HepG2 (cell line): ENCODE data around the gene PIR. TPM values are rescaled to one million over a fixed set of nuclear protein-coding genes. Genes with fewer than 3 reads are reported as not detected.

Experiments
- polyA plus RNA-seq, 8 experiments: library from polyadenylated mRNA; depleted of rRNA in 3 of 8; stranded (reverse) in 7 of 8; unstranded in 1 of 8; fragments of >200 nt; fragmentation: Illumina TruSeq in 4 of 8; extraction: Trizol in 4 of 8; gene quantifications; 2 replicates each; pipeline versions ENCODE4 v1.2.1 to v1.2.3, GENCODE V29; 2011 to 2016; ENCODE audit warnings: low read depth in 4 of 8, missing spikeins in 1 of 8, mixed read lengths in 1 of 8; ENCODE audit not compliant: insufficient read depth in 1 of 8
- total RNA-seq, 5 experiments: library from RNA; depleted of rRNA; stranded (reverse); fragments of >200 nt; fragmentation: Illumina TruSeq; extraction: Trizol; gene quantifications; 2 replicates each; pipeline ENCODE4 v1.2.3, GENCODE V29; 2016; ENCODE audit warnings: low read depth in 1 of 5

Gene PIR
- total and polyA plus RNA-seq, 2 of the 13 experiments (the other 11 are each of a cell fraction or from before 2014, with no cell fraction given), result 12.2 to 38.0 TPM

Other genes with a start within 250 kb of the PIR start
- 13.8 and 18.2 TPM in 2 replicates for gene ASB9, start 223.2 kb downstream of the PIR start, total RNA-seq (2016; rRNA removed; fragmentation: Illumina TruSeq; extraction: Trizol)
- 3.9 and 4.2 TPM in 2 replicates for gene ASB9, start 223.2 kb downstream of the PIR start, polyA plus RNA-seq (2011; rRNA removed)
- gene ASB11, start 177.7 kb downstream of the PIR start, total RNA-seq (2016; rRNA removed; fragmentation: Illumina TruSeq; extraction: Trizol), result not detected in 2 replicates
- not detected in 2 replicates for gene ASB11, start 177.7 kb downstream of the PIR start, polyA plus RNA-seq (2011; rRNA removed)
- 13.0 and 19.9 TPM in 2 replicates for gene PIGA, start 157.8 kb downstream of the PIR start, total RNA-seq (2016; rRNA removed; fragmentation: Illumina TruSeq; extraction: Trizol)
- gene PIGA, start 157.8 kb downstream of the PIR start, polyA plus RNA-seq (2011; rRNA removed), result 4.4 and 6.0 TPM in 2 replicates
- gene VEGFD, start 108.9 kb downstream of the PIR start, total RNA-seq (2016; rRNA removed; fragmentation: Illumina TruSeq; extraction: Trizol), result 0.27 and 0.35 TPM in 2 replicates
- gene VEGFD, start 108.9 kb downstream of the PIR start, polyA plus RNA-seq (2011; rRNA removed), result 0.11 and 0.34 TPM in 2 replicates
- gene BMX, start 7.5 kb upstream of the PIR start, total RNA-seq (2016; rRNA removed; fragmentation: Illumina TruSeq; extraction: Trizol), result not detected in 2 replicates
- not detected in 2 replicates for gene BMX, start 7.5 kb upstream of the PIR start, polyA plus RNA-seq (2011; rRNA removed)
- gene ACE2, start 107.6 kb upstream of the PIR start, total RNA-seq (2016; rRNA removed; fragmentation: Illumina TruSeq; extraction: Trizol), result 2.2 and 3.1 TPM in 2 replicates
- 0.44 and 0.46 TPM in 2 replicates for gene ACE2, start 107.6 kb upstream of the PIR start, polyA plus RNA-seq (2011; rRNA removed)
- 0.17 and 0.53 TPM in 2 replicates for gene CLTRN, start 171.5 kb upstream of the PIR start, total RNA-seq (2016; rRNA removed; fragmentation: Illumina TruSeq; extraction: Trizol)
- gene CLTRN, start 171.5 kb upstream of the PIR start, polyA plus RNA-seq (2011; rRNA removed), result 0.37 and 0.39 TPM in 2 replicates
- gene CA5B, start 244.9 kb upstream of the PIR start, total RNA-seq (2016; rRNA removed; fragmentation: Illumina TruSeq; extraction: Trizol), result 1.7 and 2.3 TPM in 2 replicates
- gene CA5B, start 244.9 kb upstream of the PIR start, polyA plus RNA-seq (2011; rRNA removed), result 1.8 and 2.2 TPM in 2 replicates